Brain microvascular endothelial cell (primary cell): ENCODE data around the gene PGAP2.
A peak's percentile ranks its signal among the peaks of the same experiment; 100 is the strongest.

Experiments
- DNase-seq: peaks from one replicate; pipeline ENCODE4 v3.0.0-alpha.2; 2020
- H3K27ac ChIP-seq: fragments of 250-450 bp; sonication (Bioruptor Pico); 2 replicates; pipeline ENCODE4 v1.5.1; 2020; ENCODE audit warnings: mild to moderate bottlenecking, moderate library complexity
- H3K27me3 ChIP-seq: fragments of 250-450 bp; sonication (Bioruptor Pico); replicated peaks from 2 replicates; pipeline ENCODE4 v1.5.1; 2020; ENCODE audit warnings: mild to moderate bottlenecking
- H3K36me3 ChIP-seq: fragments of 250-450 bp; sonication (Bioruptor Pico); replicated peaks from 2 replicates; pipeline ENCODE4 v1.5.1; 2020; ENCODE audit warnings: mild to moderate bottlenecking
- H3K4me3 ChIP-seq: 2 replicates; pipeline ENCODE4 v1.5.1; 2011; ENCODE audit warnings: low read depth, mild to moderate bottlenecking, control low read depth, low read length, moderate library complexity
- in situ Hi-C: cut with HindIII; loops from 2 replicates; pipeline ENCODE4 v1.10.0; 2017; ENCODE audit warnings: low sequenced_read_pairs, low pct_ligation_motif_present
- TF ChIP-seq, protein P1 (sequence below): IDR thresholded peaks from 2 replicates; pipeline ENCODE4 v1.5.1; 2011; ENCODE audit warnings: low read depth, mild to moderate bottlenecking, moderate library complexity, low read length, control low read depth, inconsistent platforms; ENCODE audit errors: missing control alignments

The PGAP2 gene

DNA sequence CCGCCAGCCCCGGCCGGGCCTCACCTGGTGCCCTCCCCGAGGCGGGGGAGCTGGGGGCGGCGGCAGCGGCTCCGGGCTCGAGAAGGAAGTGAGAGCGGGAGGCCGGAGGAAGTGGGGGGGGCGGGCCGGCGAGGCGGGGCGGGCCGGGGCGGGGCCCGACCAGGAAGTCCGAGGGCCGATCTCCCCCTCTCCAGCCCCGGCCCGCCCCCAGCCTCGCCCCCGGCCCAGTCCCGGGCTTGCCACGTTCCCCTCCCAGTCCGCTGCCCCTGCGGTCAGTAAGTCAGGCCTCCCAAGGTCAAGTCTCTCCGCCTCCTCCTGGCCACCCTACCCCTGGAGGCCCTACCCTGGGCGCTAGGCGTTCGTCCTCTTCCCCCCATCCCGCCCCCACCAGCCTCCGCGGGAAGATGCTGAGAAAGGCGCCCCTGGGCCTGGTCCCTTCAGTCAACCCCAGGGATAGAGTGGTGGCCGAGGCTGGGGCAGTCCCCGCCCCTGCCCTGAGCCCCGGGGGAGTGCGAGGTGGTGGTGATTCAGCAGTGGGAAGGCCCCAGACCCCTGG is 32.6 kb downstream of the PGAP2 start, which contains the start of gene RHOG:
Gene RHOG, minus strand, starts transcription at position 90 of the 556 bp plus-strand sequence. CDS start 12,821 bp downstream, outside the sequence.
- Histone ChIP-seq H3K4me3 (peak within 1 kb of the TSS; percentile 73), H3K27ac (peak within 1 kb of the TSS; percentile 84), H3K27me3 (no peaks in the 10 kb centered on the region), H3K36me3 (no peaks in the 10 kb centered on the region)
- TF ChIP-seq, protein P1, sequence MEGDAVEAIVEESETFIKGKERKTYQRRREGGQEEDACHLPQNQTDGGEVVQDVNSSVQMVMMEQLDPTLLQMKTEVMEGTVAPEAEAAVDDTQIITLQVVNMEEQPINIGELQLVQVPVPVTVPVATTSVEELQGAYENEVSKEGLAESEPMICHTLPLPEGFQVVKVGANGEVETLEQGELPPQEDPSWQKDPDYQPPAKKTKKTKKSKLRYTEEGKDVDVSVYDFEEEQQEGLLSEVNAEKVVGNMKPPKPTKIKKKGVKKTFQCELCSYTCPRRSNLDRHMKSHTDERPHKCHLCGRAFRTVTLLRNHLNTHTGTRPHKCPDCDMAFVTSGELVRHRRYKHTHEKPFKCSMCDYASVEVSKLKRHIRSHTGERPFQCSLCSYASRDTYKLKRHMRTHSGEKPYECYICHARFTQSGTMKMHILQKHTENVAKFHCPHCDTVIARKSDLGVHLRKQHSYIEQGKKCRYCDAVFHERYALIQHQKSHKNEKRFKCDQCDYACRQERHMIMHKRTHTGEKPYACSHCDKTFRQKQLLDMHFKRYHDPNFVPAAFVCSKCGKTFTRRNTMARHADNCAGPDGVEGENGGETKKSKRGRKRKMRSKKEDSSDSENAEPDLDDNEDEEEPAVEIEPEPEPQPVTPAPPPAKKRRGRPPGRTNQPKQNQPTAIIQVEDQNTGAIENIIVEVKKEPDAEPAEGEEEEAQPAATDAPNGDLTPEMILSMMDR: no peak
- DNase-seq: no peak
- in situ Hi-C loops: loop anchor here (25.0 kb wide), 1 partner anchor 221 kb away; no protein-coding TSS in a partner anchor

DNA sequence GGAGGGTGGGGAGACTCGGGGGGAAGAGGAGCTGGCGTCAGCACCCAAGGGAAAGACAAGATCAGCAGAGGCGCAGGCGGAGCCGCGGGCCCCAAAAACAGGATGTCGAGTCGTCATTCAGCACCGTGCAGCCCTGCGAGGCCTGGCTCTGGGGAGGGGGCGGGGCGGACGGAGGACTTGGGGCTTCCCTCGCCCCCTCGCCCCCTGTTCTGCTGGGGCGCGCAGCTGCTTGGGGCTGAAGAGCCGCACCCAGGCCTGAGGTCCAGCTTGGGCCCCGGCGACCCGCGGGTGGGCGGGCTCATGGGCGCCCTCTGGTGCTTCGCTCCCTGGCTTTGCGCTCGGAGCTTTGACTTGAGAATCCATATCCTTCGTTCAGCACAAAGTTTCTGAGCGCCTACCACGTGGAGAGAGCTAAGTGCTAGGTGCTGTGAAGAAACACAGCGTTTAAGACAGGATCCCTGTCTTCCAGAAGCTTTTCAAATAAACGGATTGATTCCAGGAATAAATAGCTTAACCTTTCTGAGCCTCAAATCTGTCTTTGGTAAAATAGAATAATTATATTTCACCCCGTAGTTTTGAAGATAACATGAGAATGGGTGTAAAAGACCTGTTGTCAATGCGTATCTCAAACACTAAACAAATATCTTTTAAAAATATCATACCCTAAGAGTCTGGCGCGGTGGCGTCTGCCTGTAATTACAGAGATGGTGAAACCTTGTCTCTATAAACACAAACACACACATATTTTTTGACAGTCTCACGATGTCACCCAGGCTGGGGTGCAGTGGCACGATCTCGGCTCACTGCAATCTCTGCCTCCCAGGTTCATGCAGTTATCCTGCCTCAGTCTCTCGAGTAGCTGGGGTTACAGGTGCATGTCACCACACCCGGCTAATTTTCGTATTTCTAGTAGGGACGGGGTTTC is 33.3 kb downstream of the PGAP2 start:
- TF ChIP-seq, protein P1: peak; percentile 85
- in situ Hi-C loops: loop anchor here (25.0 kb wide), 1 partner anchor 221 kb away; no protein-coding TSS in a partner anchor
- Histone ChIP-seq H3K27ac (peak overlapping the region; percentile 84), H3K36me3 (no peaks in the 10 kb centered on the region), H3K27me3 (no peaks in the 10 kb centered on the region), H3K4me3 (peak overlapping the region; percentile 73)
- peak; percentile 84 for DNase-seq

DNA sequence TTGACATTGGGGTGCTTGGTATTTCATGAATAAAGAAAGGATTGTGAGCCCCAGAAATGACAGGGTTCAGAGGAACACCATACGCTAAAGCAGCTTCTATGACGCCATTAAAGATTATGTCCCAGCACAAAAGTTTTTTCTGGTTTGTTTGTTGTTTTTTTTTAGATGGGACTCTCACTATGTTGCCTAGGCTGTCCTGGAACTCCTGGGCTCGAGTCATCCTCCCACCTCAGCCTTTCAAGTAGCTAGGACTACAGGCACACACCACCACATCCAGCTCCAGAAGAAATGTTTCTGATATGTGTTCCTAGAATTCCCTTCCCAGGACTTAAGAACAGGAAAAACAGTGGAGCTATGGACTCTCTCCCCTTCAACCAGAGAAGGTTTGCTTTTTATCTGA is 35.0 kb downstream of the PGAP2 start:
- no peak for DNase-seq
- Histone ChIP-seq H3K27ac (no peak overlapping the region), H3K4me3 (no peak overlapping the region), H3K27me3 (no peaks in the 10 kb centered on the region), H3K36me3 (no peaks in the 10 kb centered on the region)
- in situ Hi-C loops: loop anchor here (25.0 kb wide), 1 partner anchor 219 kb away; no protein-coding TSS in a partner anchor
- TF ChIP-seq, protein P1: no peak

DNA sequence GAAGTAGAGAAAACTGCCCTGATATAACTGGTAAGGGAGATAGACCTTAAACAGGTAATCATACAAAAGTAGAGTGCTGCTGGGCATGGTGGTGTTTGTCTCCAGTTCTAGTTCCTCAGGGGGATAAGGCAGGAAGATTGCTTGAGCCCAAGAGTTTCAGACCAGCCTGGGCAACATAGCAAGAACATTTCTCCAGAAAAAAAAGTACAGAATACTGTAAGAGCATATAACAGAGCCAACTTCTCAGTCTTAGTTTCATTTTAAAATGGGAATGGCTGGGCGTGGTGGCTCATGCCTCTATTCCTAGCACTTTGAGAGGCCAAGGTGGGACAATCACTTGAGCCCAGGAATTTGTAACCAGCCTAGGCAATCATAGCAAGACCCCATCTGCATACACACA is 36.9 kb downstream of the PGAP2 start:
- in situ Hi-C loops: loop anchor here (25.0 kb wide), 1 partner anchor 217 kb away; no protein-coding TSS in a partner anchor
- DNase-seq: no peak

DNA sequence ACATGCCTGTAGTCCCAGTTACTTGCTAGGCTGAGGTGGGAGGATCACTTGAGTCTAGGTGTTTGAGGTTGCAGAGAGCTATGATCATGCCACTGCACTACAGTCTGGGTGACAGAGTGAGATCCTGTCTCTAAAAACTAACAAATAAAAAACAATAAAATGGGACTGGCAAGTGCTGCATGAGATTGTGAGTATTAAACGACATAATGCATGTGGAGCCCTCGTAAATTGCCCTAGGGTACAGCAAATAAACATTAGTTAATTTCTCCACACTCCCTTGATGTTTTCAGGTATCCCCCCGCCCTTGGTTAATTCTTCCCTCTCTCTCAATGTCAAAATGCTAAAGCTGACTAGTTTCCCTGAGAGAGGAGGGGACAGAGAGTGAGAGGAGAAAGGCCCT is 37.3 kb downstream of the PGAP2 start:
- H3K27ac ChIP-seq: no peak overlapping the region
- no peaks in the 10 kb centered on the region for H3K27me3 ChIP-seq
- TF ChIP-seq, protein P1: no peak
- in situ Hi-C loops: loop anchor here (25.0 kb wide), 1 partner anchor 217 kb away; no protein-coding TSS in a partner anchor
- DNase-seq: no peak
- H3K4me3 ChIP-seq: no peak overlapping the region
- H3K36me3 ChIP-seq: no peaks in the 10 kb centered on the region

More for the DNA sequence above, 36.9 kb downstream of the PGAP2 start:
- Histone ChIP-seq H3K27ac (no peak overlapping the region), H3K27me3 (no peaks in the 10 kb centered on the region), H3K4me3 (no peak overlapping the region), H3K36me3 (no peaks in the 10 kb centered on the region)
- TF ChIP-seq, protein P1: no peak
